ENCODE measurements around the gene OPCML. TPM values are rescaled to one million over a fixed set of nuclear protein-coding genes. Genes with fewer than 3 reads are reported as not detected.

The OPCML gene
- total and polyA plus RNA-seq, 4 donors, result 16.6 to 70.3 (median 58.1) TPM

GRCh38 chr11:133497477-133498140, 34.7 kb downstream of the OPCML start:
- Histone ChIP-seq H3K27me3 (ENCODE audit: control insufficient read depth, insufficient read depth, low read length) (no peaks in the 10 kb centered on the region), H3K9me3 (ENCODE audit: control insufficient read depth, insufficient read depth, low read length) (no peaks in the 10 kb centered on the region), H3K27ac (ENCODE audit: low read depth, low read length) (no peak overlapping the region), H3K4me3 (ENCODE audit: low read depth, low read length) (no peak overlapping the region), H3K4me1 (ENCODE audit: control insufficient read depth, insufficient read depth, low read length) (peaks cover 17% of the 10 kb centered on the region), H3K36me3 (ENCODE audit: control insufficient read depth, insufficient read depth, low read length) (peaks cover 4% of the 10 kb centered on the region)
- WGBS (ENCODE audit: insufficient coverage), result 64% methylated on average over 7 of the region's 12 CpGs
- DNase-seq (ENCODE audit: low read depth in 4 of 6, low spot score in 6 of 6), result peak in 1 of 6 donors; percentile 31

DNA sequence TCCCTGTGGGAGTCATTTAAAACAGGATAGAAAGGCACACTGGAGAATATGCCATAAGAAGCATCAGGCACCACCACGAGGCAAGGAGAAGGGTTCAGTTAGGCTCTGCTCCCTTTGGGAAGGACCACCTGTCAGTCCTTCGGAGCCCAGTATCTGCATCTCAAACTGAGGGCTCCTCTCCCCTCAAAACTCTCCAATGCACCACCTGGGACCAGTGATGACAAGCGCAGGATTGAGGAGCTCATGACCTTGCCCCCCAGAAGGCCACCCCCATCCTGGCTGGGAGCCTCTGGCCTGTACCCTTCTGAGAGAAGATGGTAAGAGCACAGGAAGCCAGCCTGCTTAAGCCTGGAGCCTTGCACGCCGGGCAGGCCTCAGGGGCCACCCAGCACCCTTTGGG, 39.4 kb downstream of the OPCML start:
- Histone ChIP-seq H3K27me3 (ENCODE audit: control insufficient read depth, insufficient read depth, low read length) (no peaks in the 10 kb centered on the region), H3K4me3 (ENCODE audit: low read depth, low read length) (no peak overlapping the region), H3K4me1 (ENCODE audit: control insufficient read depth, insufficient read depth, low read length) (peaks cover 3% of the 10 kb centered on the region), H3K27ac (ENCODE audit: low read depth, low read length) (no peak overlapping the region), H3K36me3 (ENCODE audit: control insufficient read depth, insufficient read depth, low read length) (no peaks in the 10 kb centered on the region), H3K9me3 (ENCODE audit: control insufficient read depth, insufficient read depth, low read length) (no peaks in the 10 kb centered on the region)
- DNase-seq (ENCODE audit: low read depth in 4 of 6, low spot score in 6 of 6), result peak in 1 of 6 donors; percentile 55
- 72% methylated on average over 2 of the region's 5 CpGs for WGBS (ENCODE audit: insufficient coverage)

- DNase-seq (ENCODE audit: low read depth in 4 of 6, low spot score in 6 of 6), result no peak
Observed at GRCh38 chr11:133491680-133492383, 40.5 kb downstream of the OPCML start.

GRCh38 chr11:133480722-133481121, 51.6 kb downstream of the OPCML start:
- H3K27ac ChIP-seq (ENCODE audit: low read depth, low read length), result no peak overlapping the region
- no peaks in the 10 kb centered on the region for H3K27me3 ChIP-seq (ENCODE audit: control insufficient read depth, insufficient read depth, low read length)
- peaks cover 6% of the 10 kb centered on the region for H3K4me1 ChIP-seq (ENCODE audit: control insufficient read depth, insufficient read depth, low read length)
- no CpG with 5 or more reads among the region's 1 CpG for WGBS (ENCODE audit: insufficient coverage)
- no peaks in the 10 kb centered on the region for H3K9me3 ChIP-seq (ENCODE audit: control insufficient read depth, insufficient read depth, low read length)
- H3K36me3 ChIP-seq (ENCODE audit: control insufficient read depth, insufficient read depth, low read length), result no peaks in the 10 kb centered on the region
- DNase-seq (ENCODE audit: low read depth in 4 of 6, low spot score in 6 of 6), result peak in 2 of 6 donors; percentile 20 to 34
- H3K4me3 ChIP-seq (ENCODE audit: low read depth, low read length), result no peak overlapping the region

More at GRCh38 chr11:133491680-133492383, 40.5 kb downstream of the OPCML start:
- H3K27me3 ChIP-seq (ENCODE audit: control insufficient read depth, insufficient read depth, low read length), result no peaks in the 10 kb centered on the region
- no peaks in the 10 kb centered on the region for H3K36me3 ChIP-seq (ENCODE audit: control insufficient read depth, insufficient read depth, low read length)
- 76% methylated on average over 6 of the region's 9 CpGs for WGBS (ENCODE audit: insufficient coverage)
- no peaks in the 10 kb centered on the region for H3K9me3 ChIP-seq (ENCODE audit: control insufficient read depth, insufficient read depth, low read length)
- H3K4me1 ChIP-seq (ENCODE audit: control insufficient read depth, insufficient read depth, low read length), result no peaks in the 10 kb centered on the region
- no peak overlapping the region for H3K4me3 ChIP-seq (ENCODE audit: low read depth, low read length)
- no peak overlapping the region for H3K27ac ChIP-seq (ENCODE audit: low read depth, low read length)

GRCh38 chr11:133479209-133479608, 53.1 kb downstream of the OPCML start:
- H3K27me3 ChIP-seq (ENCODE audit: control insufficient read depth, insufficient read depth, low read length), result no peaks in the 10 kb centered on the region
- 93% methylated on average over 2 of the region's 2 CpGs for WGBS (ENCODE audit: insufficient coverage)
- no peaks in the 10 kb centered on the region for H3K36me3 ChIP-seq (ENCODE audit: control insufficient read depth, insufficient read depth, low read length)
- H3K9me3 ChIP-seq (ENCODE audit: control insufficient read depth, insufficient read depth, low read length), result no peaks in the 10 kb centered on the region
- DNase-seq (ENCODE audit: low read depth in 4 of 6, low spot score in 6 of 6), result no peak
- H3K4me1 ChIP-seq (ENCODE audit: control insufficient read depth, insufficient read depth, low read length), result peaks cover 9% of the 10 kb centered on the region
- H3K27ac ChIP-seq (ENCODE audit: low read depth, low read length), result no peak overlapping the region
- no peak overlapping the region for H3K4me3 ChIP-seq (ENCODE audit: low read depth, low read length)

DNA sequence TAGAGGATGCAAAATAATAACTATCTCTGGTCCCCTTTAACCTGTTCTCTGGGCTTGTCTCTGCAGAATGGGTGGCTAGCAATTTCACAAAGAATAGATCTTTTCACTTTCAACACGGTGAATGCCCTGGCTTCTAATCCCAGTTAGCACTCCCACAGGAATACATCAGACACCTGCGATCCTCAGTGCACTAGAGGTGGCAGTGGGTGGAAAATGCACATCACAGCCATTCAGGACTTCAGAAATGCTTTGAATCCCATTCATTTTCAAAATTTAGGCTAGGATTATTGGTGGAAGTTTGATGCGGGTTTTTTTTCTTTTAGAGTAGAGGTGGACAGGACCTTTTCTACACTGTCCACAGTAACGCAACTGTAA, 55.1 kb downstream of the OPCML start:
- 92% methylated on average over 2 of the region's 4 CpGs for WGBS (ENCODE audit: insufficient coverage)
- Histone ChIP-seq H3K4me1 (ENCODE audit: control insufficient read depth, insufficient read depth, low read length) (peaks cover 9% of the 10 kb centered on the region), H3K27ac (ENCODE audit: low read depth, low read length) (no peak overlapping the region), H3K36me3 (ENCODE audit: control insufficient read depth, insufficient read depth, low read length) (no peaks in the 10 kb centered on the region), H3K27me3 (ENCODE audit: control insufficient read depth, insufficient read depth, low read length) (no peaks in the 10 kb centered on the region), H3K9me3 (ENCODE audit: control insufficient read depth, insufficient read depth, low read length) (no peaks in the 10 kb centered on the region), H3K4me3 (ENCODE audit: low read depth, low read length) (no peak overlapping the region)
- DNase-seq (ENCODE audit: low read depth in 4 of 6, low spot score in 6 of 6), result no peak

DNA sequence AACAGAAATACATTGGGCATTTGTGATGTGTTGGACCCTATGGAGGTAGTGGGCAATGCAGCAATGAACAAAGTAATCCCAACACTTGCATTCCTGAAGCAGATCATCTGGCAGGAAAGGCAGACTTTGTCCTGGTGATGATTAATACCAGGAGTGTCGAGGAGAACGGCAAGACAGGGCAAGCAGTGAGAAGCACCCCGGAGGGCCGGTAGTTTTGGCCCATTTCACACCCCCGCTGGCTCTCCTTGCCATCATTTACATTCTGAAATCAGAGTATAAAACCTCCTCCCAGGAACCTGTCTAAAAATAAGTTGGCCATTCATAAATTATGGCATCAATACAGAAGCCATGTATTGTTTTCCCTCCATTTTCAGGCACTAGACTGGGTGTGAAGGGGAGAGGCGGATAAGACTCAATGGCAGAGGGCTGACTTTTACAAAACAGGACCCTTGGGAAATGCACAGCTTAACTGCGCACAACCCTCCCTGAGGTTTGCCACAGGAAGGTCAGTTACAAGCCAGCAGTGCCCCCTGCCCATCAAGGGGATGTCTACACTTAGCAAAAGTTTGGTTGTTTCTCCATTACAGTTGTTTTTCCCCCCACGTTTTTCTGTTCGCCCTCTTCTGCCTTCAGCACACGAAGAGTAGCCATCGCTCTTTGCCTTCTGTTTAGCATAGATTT, 55.6 kb downstream of the OPCML start:
- H3K27me3 ChIP-seq (ENCODE audit: control insufficient read depth, insufficient read depth, low read length), result no peaks in the 10 kb centered on the region
- H3K4me3 ChIP-seq (ENCODE audit: low read depth, low read length), result no peak overlapping the region
- H3K9me3 ChIP-seq (ENCODE audit: control insufficient read depth, insufficient read depth, low read length), result no peaks in the 10 kb centered on the region
- no peak overlapping the region for H3K27ac ChIP-seq (ENCODE audit: low read depth, low read length)
- 88% methylated on average over 3 of the region's 11 CpGs for WGBS (ENCODE audit: insufficient coverage)
- DNase-seq (ENCODE audit: low read depth in 4 of 6, low spot score in 6 of 6), result peak in 1 of 6 donors; percentile 34
- no peaks in the 10 kb centered on the region for H3K36me3 ChIP-seq (ENCODE audit: control insufficient read depth, insufficient read depth, low read length)
- peaks cover 9% of the 10 kb centered on the region for H3K4me1 ChIP-seq (ENCODE audit: control insufficient read depth, insufficient read depth, low read length)

DNA sequence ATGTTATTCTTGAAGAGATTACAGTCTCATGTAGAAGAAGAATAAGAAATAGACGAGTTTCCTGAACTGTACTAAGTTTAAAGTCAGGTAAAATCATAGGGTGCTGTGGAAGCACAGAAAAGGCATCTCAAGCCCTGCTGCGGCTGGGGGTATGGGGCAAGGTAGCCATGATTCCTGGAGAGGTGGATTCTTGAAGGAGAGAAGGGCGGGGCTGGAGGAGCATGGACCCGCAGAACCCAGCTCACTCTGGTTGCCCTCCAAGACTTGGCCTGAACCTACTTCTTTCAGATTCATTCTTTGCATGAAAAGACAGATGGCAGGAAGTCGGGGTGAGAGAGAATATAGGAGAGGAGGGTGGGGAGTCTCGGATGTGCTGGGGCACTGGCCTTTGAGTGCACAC, 57.8 kb downstream of the OPCML start:
- no peak overlapping the region for H3K27ac ChIP-seq (ENCODE audit: low read depth, low read length)
- no peaks in the 10 kb centered on the region for H3K36me3 ChIP-seq (ENCODE audit: control insufficient read depth, insufficient read depth, low read length)
- no peaks in the 10 kb centered on the region for H3K9me3 ChIP-seq (ENCODE audit: control insufficient read depth, insufficient read depth, low read length)
- WGBS (ENCODE audit: insufficient coverage), result 86% methylated on average over 4 of the region's 6 CpGs
- peaks cover 5% of the 10 kb centered on the region for H3K4me1 ChIP-seq (ENCODE audit: control insufficient read depth, insufficient read depth, low read length)
- no peaks in the 10 kb centered on the region for H3K27me3 ChIP-seq (ENCODE audit: control insufficient read depth, insufficient read depth, low read length)
- DNase-seq (ENCODE audit: low read depth in 4 of 6, low spot score in 6 of 6), result no peak
- no peak overlapping the region for H3K4me3 ChIP-seq (ENCODE audit: low read depth, low read length)

- WGBS (ENCODE audit: insufficient coverage), result no CpG with 5 or more reads among the region's 1 CpG
- Histone ChIP-seq H3K4me1 (ENCODE audit: control insufficient read depth, insufficient read depth, low read length) (peaks cover 4% of the 10 kb centered on the region), H3K4me3 (ENCODE audit: low read depth, low read length) (no peak overlapping the region), H3K9me3 (ENCODE audit: control insufficient read depth, insufficient read depth, low read length) (no peaks in the 10 kb centered on the region), H3K27me3 (ENCODE audit: control insufficient read depth, insufficient read depth, low read length) (no peaks in the 10 kb centered on the region), H3K36me3 (ENCODE audit: control insufficient read depth, insufficient read depth, low read length) (no peaks in the 10 kb centered on the region), H3K27ac (ENCODE audit: low read depth, low read length) (no peak overlapping the region)
- no peak for DNase-seq (ENCODE audit: low read depth in 4 of 6, low spot score in 6 of 6)
Observed at GRCh38 chr11:133467686-133468085, 64.6 kb downstream of the OPCML start.

Data from spinal cord (tissue), 10 donors.